ENCODE measurements around the gene CYP4B1. TPM values are rescaled to one million over a fixed set of nuclear protein-coding genes. Genes with fewer than 3 reads are reported as not detected.
"Not testable (repeated sequence)": the region's sequence is repeated elsewhere in the genome, so short reads cannot be mapped to it uniquely, and the experiment has no call there.

CYP4B1 gene
- total RNA-seq, 2 experiments from 2014 or later = not detected

DNA sequence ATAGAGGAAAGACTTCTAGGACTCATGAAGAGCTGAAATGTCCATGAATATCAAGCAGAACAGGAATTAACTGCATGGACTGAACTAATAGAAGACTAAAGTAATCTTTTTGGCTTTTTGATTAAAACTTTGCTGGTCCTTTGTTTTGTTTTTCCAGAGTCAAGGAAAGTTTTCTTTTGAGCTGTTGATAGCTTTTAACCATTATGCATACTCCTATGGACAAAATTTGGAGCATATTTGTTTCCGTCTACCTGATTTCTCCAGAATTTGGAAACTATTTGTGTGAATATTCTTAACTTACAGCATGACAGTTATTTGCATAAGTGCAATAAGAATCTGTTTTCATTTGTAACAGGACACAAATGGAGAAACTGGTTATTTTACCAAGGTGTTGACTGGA is 24.5 kb upstream of the CYP4B1 start:
- no peak for ATAC-seq (ENCODE audit: poor library complexity)
- no peak for DNase-seq
- Mint-ChIP-seq H3K9me3 (peaks cover 13% of the 10 kb centered on the region), H3K27ac (no peak overlapping the region), H3K27me3 (peaks cover 24% of the 10 kb centered on the region), H3K36me3 (ENCODE audit: low read depth) (peaks cover 6% of the 10 kb centered on the region), H3K4me3 (no peak overlapping the region), H3K4me1 (ENCODE audit: low read depth) (no peaks in the 10 kb centered on the region)
- Histone ChIP-seq H3K36me3 (ENCODE audit: insufficient read depth, low read length) (no peaks in the 10 kb centered on the region), H3K4me3 (ENCODE audit: low read length) (no peak overlapping the region), H3K4me1 (ENCODE audit: insufficient read depth, low read length) (no peaks in the 10 kb centered on the region), H3K9me3 (ENCODE audit: control insufficient read depth in 1 of 2, insufficient read depth in 1 of 2, low read length in 2 of 2) (peaks cover 21 to 38% of the 10 kb centered on the region in 2 experiments), H3K27ac (ENCODE audit: low read depth in 1 of 2, low read length in 2 of 2) (no peak overlapping the region), H3K27me3 (ENCODE audit: control insufficient read depth in 1 of 2, insufficient read depth in 2 of 2, low read length in 2 of 2) (peaks cover 0 to 4% of the 10 kb centered on the region in 2 experiments)
- ChIA-PET CTCF (no interaction called here), POLR2A (no interaction called here)
- intact Hi-C loops (cut with DNase I, micrococcal nuclease) = no loop called here
- TF ChIP-seq, protein P1, sequence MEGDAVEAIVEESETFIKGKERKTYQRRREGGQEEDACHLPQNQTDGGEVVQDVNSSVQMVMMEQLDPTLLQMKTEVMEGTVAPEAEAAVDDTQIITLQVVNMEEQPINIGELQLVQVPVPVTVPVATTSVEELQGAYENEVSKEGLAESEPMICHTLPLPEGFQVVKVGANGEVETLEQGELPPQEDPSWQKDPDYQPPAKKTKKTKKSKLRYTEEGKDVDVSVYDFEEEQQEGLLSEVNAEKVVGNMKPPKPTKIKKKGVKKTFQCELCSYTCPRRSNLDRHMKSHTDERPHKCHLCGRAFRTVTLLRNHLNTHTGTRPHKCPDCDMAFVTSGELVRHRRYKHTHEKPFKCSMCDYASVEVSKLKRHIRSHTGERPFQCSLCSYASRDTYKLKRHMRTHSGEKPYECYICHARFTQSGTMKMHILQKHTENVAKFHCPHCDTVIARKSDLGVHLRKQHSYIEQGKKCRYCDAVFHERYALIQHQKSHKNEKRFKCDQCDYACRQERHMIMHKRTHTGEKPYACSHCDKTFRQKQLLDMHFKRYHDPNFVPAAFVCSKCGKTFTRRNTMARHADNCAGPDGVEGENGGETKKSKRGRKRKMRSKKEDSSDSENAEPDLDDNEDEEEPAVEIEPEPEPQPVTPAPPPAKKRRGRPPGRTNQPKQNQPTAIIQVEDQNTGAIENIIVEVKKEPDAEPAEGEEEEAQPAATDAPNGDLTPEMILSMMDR (IDR thresholded peaks at IDR 0.05) = no peak

DNA sequence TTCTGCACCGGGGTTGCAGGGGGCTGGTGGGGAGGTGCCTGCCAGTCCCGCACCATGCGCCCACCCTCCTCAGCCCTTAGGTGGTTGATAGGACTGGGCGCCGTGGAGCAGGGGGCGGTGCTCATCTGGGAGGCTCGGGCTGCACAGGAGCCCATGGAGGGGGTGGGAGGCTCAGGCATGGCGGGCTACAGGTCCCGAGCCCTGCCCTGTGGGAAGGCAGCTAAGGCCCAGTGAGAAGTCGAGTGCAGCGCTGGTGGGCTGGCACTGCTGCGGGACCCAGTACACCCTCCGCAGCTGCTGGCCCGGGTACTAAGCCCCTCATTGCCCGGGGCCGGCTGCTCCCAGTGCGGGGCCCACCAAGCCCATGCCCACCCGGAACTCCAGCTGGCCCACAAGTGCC is 20.4 kb upstream of the CYP4B1 start:
- DNase-seq; H3K9me3 Mint-ChIP-seq; H3K27ac Mint-ChIP-seq; H3K27ac ChIP-seq (ENCODE audit: low read depth in 1 of 2, low read length in 2 of 2); H3K36me3 ChIP-seq (ENCODE audit: insufficient read depth, low read length); H3K27me3 ChIP-seq (ENCODE audit: control insufficient read depth in 1 of 2, insufficient read depth in 2 of 2, low read length in 2 of 2); H3K4me3 ChIP-seq (ENCODE audit: low read length); ATAC-seq (ENCODE audit: poor library complexity); CTCF ChIA-PET; H3K4me3 Mint-ChIP-seq; intact Hi-C loops (cut with DNase I, micrococcal nuclease); H3K36me3 Mint-ChIP-seq (ENCODE audit: low read depth); POLR2A ChIA-PET; H3K4me1 Mint-ChIP-seq (ENCODE audit: low read depth); H3K4me1 ChIP-seq (ENCODE audit: insufficient read depth, low read length): not testable (repeated sequence)
- H3K9me3 ChIP-seq (ENCODE audit: control insufficient read depth in 1 of 2, insufficient read depth in 1 of 2, low read length in 2 of 2) = peaks cover 6 to 10% of the 10 kb centered on the region in 2 experiments
- H3K27me3 Mint-ChIP-seq = peaks cover 26% of the 10 kb centered on the region

DNA sequence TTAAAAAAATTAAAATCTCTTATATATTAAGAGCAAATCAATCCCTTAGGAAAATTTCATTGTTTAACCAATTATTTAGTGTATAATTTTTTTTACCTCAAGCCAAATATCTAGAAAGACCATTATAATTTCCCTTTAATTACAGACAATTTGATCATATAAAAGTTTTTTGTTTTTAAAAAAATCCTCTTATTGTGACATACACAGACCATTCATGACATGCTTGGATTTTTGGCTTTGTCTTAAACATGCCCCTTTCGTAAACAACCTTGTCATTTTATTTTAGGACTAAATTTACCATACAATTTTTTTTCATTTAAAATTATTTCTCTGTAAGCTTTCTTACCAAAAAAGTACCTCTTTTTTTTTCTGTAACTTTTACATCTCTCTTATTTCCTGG is 14.2 kb upstream of the CYP4B1 start:
- Mint-ChIP-seq H3K9me3 (peaks cover 6% of the 10 kb centered on the region), H3K27ac (no peak overlapping the region), H3K36me3 (ENCODE audit: low read depth) (no peaks in the 10 kb centered on the region), H3K4me1 (ENCODE audit: low read depth) (peaks cover 6% of the 10 kb centered on the region), H3K27me3 (peaks cover 36% of the 10 kb centered on the region), H3K4me3 (no peak overlapping the region)
- TF ChIP-seq, protein P1 (IDR thresholded peaks at IDR 0.05) = no peak
- ATAC-seq (ENCODE audit: poor library complexity) = no peak
- DNase-seq = no peak
- Histone ChIP-seq H3K4me1 (ENCODE audit: insufficient read depth, low read length) (peaks cover 4% of the 10 kb centered on the region), H3K9me3 (ENCODE audit: control insufficient read depth in 1 of 2, insufficient read depth in 1 of 2, low read length in 2 of 2) (no peaks in the 10 kb centered on the region), H3K4me3 (ENCODE audit: low read length) (no peak overlapping the region), H3K36me3 (ENCODE audit: insufficient read depth, low read length) (no peaks in the 10 kb centered on the region), H3K27me3 (ENCODE audit: control insufficient read depth in 1 of 2, insufficient read depth in 2 of 2, low read length in 2 of 2) (peaks cover 0 to 4% of the 10 kb centered on the region in 2 experiments), H3K27ac (ENCODE audit: low read depth in 1 of 2, low read length in 2 of 2) (no peak overlapping the region)
- ChIA-PET CTCF (no interaction called here), POLR2A (no interaction called here)
- intact Hi-C loops (cut with DNase I, micrococcal nuclease) = no loop called here

DNA sequence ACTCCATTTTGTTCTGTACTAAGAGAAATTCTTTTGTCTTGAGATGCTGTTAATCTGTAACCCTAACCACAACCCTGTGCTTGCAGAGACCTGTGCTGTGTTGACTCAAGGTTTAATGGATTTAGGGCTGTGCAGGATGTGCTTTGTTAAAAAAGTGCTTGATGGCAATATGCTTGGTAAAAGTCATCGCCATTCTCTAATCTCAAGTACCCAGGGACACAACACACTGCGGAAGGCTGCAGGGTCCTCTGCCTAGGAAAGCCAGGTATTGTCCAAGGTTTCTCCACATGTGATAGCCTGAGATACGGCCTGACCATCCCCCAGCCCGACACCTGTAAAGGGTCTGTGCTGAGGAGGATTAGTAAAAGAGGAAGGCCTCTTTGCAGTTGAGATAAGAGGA is 10.2 kb upstream of the CYP4B1 start:
- CTCF ChIA-PET; H3K4me3 Mint-ChIP-seq; H3K27ac Mint-ChIP-seq; H3K36me3 Mint-ChIP-seq (ENCODE audit: low read depth); H3K4me1 Mint-ChIP-seq (ENCODE audit: low read depth); H3K36me3 ChIP-seq (ENCODE audit: insufficient read depth, low read length); H3K4me1 ChIP-seq (ENCODE audit: insufficient read depth, low read length); DNase-seq; ATAC-seq (ENCODE audit: poor library complexity); H3K4me3 ChIP-seq (ENCODE audit: low read length); intact Hi-C loops (cut with DNase I, micrococcal nuclease); H3K9me3 ChIP-seq (ENCODE audit: control insufficient read depth in 1 of 2, insufficient read depth in 1 of 2, low read length in 2 of 2); H3K27me3 ChIP-seq (ENCODE audit: control insufficient read depth in 1 of 2, insufficient read depth in 2 of 2, low read length in 2 of 2); H3K9me3 Mint-ChIP-seq; POLR2A ChIA-PET; H3K27ac ChIP-seq (ENCODE audit: low read depth in 1 of 2, low read length in 2 of 2): not testable (repeated sequence)
- peaks cover 43% of the 10 kb centered on the region for H3K27me3 Mint-ChIP-seq
